Endometrial microvascular endothelial cells (primary cell): ENCODE data around the gene FKTN. TPM values are rescaled to one million over a fixed set of nuclear protein-coding genes. Genes with fewer than 3 reads are reported as not detected.
"Not testable (repeated sequence)": the region's sequence is repeated elsewhere in the genome, so short reads cannot be mapped to it uniquely, and the experiment has no call there.

Source experiments
- in situ Hi-C: cut with HindIII; loops from 2 replicates; pipeline ENCODE4 v1.10.0; 2017; ENCODE audit warnings: low sequenced_read_pairs, low pct_unique_long_range_greater_than_20kb; ENCODE audit errors: inconsistent ontology term
- total RNA-seq: library from RNA; depleted of rRNA; stranded (reverse); fragments of >200 nt; gene quantifications from one replicate; pipeline ENCODE4 v1.2.3, GENCODE V29; 2015; ENCODE audit errors: inconsistent ontology term

Gene FKTN
- total RNA-seq: 12.1 TPM

- in situ Hi-C loops: no loop called here
Observed at GRCh38 chr9:105557804-105558610, at the start of gene FKTN. FKTN (plus strand) TSS chr9:105558131; CDS start chr9:105575033, 16,902 bp downstream.

GRCh38 chr9:105508530-105508929 lies 49.4 kb upstream of the FKTN start:
- in situ Hi-C loops: no loop called here

GRCh38 chr9:105510024-105510423 lies 47.9 kb upstream of the FKTN start:
- in situ Hi-C loops: no loop called here

GRCh38 chr9:105511446-105511845 lies 46.5 kb upstream of the FKTN start:
- in situ Hi-C loops: no loop called here

- in situ Hi-C loops: no loop called here
Observed at GRCh38 chr9:105515811-105516413, 42.0 kb upstream of the FKTN start.

GRCh38 chr9:105519710-105520369 lies 38.1 kb upstream of the FKTN start:
- in situ Hi-C loops: not testable (repeated sequence)

- in situ Hi-C loops: not testable (repeated sequence)
Observed at GRCh38 chr9:105520992-105521391, 36.9 kb upstream of the FKTN start.

- in situ Hi-C loops: not testable (repeated sequence)
Observed at GRCh38 chr9:105522618-105523385, 35.1 kb upstream of the FKTN start.

- in situ Hi-C loops: no loop called here
Observed at GRCh38 chr9:105531530-105531929, 26.4 kb upstream of the FKTN start.

- in situ Hi-C loops: no loop called here
Observed at GRCh38 chr9:105535920-105536668, 21.8 kb upstream of the FKTN start.

- in situ Hi-C loops: no loop called here
Observed at GRCh38 chr9:105539452-105539851, 18.5 kb upstream of the FKTN start.

GRCh38 chr9:105541838-105542237 lies 16.1 kb upstream of the FKTN start:
- in situ Hi-C loops: no loop called here

- in situ Hi-C loops: no loop called here
Observed at GRCh38 chr9:105554042-105554441, 3.9 kb upstream of the FKTN start.

- in situ Hi-C loops: no loop called here
Observed at GRCh38 chr9:105572455-105572854, 14.5 kb downstream of the FKTN start.

- in situ Hi-C loops: not testable (repeated sequence)
Observed at GRCh38 chr9:105579952-105580351, 22.0 kb downstream of the FKTN start.

GRCh38 chr9:105581550-105581949 lies 23.6 kb downstream of the FKTN start:
- in situ Hi-C loops: not testable (repeated sequence)

- in situ Hi-C loops: no loop called here
Observed at GRCh38 chr9:105593145-105593544, 35.2 kb downstream of the FKTN start.

GRCh38 chr9:105608721-105609598 lies 51.0 kb downstream of the FKTN start:
- in situ Hi-C loops: no loop called here
